Renal pelvis (tissue), 4 donors: ENCODE data around the gene KCNQ2. TPM values are rescaled to one million over a fixed set of nuclear protein-coding genes. Genes with fewer than 3 reads are reported as not detected.
A peak's percentile ranks its signal among the peaks of the same experiment; 100 is the strongest.

ENCODE experiments used
- DNase-seq: peaks from one replicate; pipeline ENCODE4 v3.0.0-alpha.2; 2013
- polyA plus RNA-seq, 3 donors: library from polyadenylated mRNA; unstranded; fragments of 120-200 nt; gene quantifications; one replicate each; pipeline ENCODE4 v1.2.1, GENCODE V29; 2013; ENCODE audit not compliant: insufficient read length in 3 of 3

Gene KCNQ2
- polyA plus RNA-seq, 3 donors: 7.1 to 8.9 (median 8.1) TPM

DNA sequence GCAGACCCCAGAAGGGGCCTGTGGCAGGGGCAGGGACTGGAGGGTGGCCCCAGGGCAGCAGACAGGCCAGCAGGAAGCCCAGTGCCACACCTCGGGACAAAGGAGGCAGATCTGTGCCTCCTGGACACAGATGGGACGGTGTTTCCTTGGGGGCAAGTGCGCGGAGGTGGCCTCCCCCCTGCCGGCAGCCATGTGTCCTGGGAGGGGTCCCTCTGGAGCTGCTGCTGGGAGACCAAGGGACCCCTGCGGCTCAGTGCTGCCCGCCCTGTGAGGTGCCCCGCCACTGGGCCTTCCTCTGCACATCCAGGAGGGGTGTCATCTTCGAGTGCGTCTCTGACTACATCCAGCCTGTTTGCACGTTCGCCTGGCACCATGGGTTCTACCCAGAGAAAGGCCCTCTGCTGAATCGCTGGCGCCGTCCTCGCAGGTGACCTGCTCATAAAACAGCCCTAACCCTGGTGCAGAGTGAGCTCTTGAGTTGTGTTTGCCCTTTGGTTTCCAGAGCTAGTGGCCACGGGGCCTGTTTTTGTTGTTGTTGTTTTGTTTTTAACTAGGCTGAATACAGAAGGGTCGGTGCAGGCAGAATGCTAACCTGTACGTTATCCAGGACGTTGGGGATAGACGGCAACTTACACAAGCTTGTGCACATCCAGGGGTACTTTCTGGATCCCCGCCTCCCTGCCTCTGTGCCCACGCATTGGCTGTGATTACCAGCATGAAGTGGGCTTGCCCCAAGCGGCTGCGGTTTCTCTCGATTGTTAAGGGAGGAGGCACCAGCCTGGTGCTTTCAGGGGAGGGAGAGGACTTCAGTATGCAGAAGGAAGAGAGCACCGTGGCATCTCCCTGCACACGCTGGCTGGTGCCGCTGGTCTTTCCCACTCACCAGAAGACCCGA, 1.3 kb upstream of the KCNQ2 start:
- no peak for DNase-seq

DNA sequence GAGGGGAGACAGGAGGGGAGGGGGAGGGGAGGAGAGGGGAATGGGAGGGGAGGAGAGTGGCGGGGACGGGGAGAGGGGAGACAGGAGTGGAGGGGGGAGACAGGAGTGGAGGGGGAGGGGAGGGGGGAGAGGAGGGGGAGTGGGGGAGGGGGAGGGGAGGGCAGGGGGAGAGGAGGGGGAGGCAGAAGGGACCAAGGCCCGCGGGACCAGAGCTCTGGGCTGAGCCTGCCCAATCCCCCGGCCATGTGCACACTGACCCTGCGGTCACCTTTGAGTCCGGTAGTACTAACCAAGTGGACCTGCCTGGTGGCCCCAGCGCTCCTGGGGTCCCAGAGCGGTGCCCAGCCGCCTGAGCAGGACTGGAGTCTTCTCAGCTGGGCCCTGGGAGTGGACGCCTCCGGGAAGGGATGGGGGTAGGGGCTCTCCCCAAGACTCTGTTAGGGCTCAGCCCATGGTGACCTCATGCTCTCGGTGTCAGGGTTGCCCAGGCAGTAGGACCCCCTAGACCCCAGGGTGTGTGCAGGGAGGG, 471 bp upstream of the KCNQ2 start:
- DNase-seq: no peak

DNA sequence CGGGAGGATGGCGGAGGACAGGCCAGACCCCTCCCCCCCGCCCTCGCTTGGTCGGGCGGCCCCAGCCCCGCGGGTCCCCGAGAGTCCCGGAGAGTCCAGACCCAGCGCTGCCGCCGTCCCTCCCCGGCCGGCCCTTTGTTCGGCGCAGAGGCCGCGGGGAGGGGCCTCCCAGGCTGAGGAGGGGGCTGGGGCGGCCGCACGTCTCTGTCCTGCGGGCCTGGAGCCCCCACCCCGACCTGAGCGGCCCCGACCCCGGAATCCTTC, 806 bp downstream of the KCNQ2 start:
- DNase-seq: no peak

DNA sequence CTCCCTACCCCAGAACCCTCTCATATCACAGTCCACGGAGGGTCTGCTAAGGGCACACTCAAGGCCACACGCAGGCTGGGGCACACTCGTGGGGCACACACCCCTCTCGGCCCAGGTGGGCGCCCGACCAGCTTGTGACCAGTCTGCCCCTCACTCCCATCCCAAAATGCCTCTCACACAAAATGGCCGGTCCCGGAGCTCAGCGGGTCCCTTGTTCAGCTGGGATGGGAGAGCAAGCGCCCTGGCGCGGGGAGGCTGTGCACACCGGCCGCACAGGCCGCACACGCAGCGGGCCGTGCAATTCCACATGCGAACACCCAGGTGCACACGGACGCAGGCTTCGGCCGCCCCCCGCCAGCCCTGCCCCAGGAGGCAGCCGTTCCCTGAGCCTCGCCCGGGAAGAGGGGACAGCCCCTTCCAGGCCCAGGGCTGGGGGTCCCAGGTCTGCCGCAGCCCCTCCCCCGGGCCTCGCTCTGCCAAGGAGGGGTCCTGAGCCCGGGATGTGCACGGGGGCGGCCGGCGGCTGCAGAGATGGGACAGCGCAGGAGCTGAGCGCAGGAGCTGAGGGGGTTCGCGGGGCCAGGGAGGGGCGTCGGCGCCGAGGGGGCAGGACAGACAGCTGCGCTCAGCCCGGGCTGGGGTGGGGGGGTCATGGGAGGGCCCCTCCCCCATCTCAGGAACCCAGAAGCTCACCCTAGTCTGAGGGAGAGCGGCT, 1.3 kb downstream of the KCNQ2 start:
- no peak for DNase-seq

DNA sequence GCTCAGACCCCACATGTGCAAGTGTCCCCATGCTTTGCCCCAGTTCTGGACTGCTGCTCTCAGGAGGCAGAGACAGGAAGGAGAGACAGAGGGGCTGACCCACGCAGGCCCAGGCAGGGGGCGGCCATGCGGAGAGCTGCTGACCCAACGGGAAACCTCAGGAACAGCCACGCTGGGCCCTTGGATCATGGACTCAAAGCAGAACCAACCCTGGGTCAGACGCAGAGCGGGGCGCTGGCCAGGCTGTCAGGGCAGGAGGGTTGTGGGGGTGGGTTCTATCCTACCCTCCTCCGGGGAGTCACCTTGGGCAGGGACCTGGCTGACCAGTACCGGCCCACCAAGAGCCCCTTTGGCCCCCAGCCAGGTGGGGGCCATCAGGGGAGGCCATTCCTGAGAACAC, 2.0 kb downstream of the KCNQ2 start:
- no peak for DNase-seq

DNA sequence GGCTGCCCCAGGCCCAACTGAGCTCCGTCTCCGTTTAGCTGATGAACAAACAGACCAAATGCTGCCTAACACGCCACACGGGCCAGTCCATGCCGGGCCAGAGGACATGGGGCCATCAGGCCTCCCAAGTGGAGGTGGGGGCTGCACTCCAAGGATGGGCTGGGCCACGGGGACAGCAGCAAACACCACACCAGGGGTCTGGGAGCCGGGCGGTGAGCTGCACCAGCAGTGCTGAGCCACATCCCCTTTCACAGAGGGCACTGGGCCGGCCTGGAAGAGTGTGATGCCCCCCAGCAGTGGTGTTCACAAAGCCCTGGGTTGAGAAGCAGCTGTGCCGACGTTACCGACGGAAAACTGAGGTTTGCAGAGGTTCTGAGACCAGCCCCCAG, 2.7 kb downstream of the KCNQ2 start:
- no peak for DNase-seq

DNA sequence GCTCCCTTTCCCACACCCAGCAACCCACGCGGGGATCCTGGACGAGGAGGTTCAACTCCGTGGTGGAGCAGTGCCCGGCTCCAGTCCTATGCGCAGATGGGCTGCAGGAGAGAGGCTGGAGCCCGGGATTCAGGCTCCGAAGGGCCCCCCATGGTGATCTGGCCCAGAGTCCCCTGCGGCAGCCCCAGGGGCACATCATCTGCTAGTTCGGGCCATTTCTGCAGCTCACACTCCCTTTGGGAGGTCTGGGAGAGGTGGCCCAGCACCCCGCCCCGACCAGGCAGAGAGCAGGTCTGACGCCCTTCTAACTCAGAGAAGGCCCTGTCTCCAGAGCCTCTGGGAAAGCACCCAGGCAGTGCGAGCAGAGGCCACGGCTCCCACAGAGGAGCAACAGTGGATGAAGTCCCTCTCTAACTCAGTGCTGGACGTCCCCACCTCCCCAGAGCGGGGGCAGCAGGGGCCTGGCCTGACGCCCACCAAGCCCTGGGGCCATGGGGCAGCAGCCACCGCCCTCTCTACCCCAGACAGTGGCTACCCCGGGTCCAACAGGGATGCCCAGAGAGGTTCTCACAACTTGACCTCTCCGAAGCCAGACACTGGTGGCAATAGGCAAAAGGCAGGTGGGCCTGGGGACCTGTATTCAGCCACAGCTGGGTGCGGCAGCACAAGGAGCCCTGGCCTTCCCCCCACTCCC, 3.3 kb downstream of the KCNQ2 start:
- DNase-seq: no peak

DNA sequence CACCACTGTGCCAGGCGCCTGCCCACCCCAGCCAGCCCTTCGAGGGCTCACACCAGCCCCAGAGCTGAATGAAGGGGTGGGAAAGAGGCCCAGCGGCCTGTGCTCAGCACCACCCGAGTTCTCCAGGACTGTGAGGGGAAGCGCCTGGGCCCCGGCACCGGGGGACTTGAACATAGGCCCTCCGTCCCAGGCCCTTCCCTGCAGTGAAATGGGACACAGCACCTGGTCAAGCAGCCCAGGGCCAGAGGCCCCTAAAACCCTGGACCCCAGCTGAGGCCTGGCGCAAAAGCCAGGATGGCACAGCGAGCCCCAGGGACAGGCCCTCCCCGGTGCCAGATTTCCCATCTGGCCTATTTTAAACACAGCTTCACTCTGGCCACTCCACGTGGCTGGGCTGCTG, 4.0 kb downstream of the KCNQ2 start:
- DNase-seq: no peak

DNA sequence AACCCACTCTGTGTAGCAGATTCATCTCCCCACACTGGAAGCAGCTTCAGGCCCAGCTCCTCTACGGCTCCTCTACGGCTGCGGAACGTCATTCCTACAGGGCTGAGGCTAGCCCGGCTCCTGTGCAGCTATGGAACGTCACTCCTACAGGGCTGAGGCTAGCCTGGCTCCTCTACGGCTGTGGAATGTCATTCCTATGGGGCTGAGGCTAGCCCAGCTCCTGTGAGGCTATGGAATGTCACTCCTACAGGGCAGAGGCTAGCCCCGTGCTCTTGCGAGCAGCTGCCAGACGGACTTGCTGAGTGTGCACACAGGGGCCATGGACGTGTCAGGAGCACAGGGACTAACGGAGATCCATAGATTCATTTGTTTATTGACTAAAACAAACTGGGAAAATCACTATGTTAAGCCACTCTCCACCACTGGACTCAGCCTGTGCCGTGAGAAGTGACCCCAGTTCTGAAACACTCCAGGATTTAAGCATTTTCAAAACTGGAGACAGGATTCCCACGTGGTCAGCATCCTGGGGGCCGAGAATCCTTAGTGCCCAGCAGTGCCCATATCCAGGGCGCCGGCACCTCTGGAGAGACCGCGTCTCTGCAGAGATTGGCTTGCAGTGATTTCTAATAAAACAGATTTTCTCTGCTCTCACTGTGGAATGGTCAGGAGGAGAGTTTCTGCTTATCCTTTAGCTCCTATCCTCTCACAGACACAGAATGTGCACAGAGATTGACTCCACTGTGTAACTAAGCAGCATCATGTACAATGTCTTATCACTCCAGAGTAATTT, 5.0 kb downstream of the KCNQ2 start:
- DNase-seq: no peak

DNA sequence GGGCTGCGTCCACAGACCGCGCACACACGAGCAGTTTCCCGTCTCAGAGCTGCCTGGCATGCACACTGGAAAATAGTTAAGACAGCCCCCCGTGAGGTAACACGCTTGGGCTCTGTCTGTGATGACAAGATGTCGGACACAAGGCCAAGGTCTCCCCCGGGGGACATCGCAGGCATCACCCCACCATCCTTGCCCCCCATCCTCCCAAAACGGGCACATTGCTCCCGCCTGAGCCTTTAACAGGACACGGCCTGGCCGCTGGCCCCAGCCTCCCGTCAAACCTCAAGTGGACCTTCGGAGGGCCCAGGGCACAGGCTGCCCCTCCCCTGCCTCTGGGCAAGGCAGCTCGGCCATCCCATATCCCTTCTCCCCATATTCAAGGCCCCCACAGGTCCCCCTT, 5.6 kb downstream of the KCNQ2 start:
- no peak for DNase-seq

DNA sequence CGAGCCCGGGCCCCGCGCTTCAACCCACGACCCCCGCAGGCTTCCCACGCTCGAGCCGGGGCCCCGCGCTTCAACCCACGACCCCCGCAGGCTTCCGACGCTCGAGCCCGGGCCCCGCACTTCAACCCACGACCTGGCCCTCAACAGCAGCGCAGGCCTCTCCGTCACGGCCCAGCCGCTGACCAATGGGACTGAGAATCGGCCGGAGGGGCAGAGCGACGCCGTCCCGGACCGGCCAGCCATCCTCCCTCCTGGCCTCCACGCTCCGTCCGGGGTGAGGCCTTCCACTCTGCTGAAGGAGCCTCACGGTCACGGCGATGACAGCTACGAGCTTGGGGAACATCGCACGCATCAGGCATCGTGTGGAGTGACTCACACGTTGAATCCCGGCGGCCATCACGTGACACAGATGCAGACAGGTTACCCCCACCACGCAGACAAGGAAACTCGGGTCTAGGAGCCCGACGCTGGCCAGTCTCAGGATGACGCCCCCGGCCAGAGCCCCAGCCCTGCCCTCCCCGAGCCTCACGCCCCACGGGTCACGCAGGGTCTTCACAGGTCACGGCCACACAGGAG, 6.1 kb downstream of the KCNQ2 start:
- DNase-seq: no peak

DNA sequence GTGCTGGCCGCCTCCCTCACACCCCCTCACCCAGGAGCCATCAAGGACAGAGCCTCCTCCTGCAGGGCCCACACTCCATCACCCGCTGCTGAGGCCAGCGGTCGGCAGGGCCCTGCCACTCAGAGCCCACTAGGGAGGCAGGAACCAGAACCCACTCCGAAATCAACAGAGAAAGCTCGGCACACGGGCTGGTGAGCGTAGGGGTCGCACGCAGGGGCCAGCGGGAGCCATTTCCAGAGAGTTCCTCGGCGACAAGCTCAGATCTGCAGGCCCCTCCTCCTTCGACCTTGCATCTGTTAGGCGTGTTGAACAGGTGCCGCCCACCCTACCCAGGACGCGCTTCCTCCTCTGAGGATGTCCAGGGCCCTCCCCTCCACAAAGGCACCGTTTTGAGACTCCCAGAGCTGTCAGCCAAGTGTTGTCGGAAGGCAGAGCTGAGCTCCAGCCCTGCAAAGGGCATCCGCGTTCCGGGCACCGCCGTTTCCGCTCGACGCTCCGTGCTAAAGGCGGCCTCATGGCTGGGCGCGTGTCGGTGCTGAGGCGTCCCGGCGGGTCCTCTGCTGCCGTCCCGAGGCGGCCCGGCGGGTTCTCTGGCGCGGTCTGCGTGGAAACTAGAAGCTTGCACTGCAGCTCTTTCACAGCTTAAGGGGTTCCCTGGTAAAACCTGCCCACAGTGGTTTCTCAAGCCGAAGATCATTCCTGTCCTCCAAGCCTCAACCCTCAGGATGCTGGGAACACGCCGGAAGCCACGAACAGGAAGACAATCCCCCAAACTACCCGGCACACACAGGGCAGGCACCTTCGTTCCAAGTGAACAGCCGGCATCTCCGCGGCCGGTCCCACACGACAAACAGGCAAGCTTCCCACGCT, 6.8 kb downstream of the KCNQ2 start:
- no peak for DNase-seq

DNA sequence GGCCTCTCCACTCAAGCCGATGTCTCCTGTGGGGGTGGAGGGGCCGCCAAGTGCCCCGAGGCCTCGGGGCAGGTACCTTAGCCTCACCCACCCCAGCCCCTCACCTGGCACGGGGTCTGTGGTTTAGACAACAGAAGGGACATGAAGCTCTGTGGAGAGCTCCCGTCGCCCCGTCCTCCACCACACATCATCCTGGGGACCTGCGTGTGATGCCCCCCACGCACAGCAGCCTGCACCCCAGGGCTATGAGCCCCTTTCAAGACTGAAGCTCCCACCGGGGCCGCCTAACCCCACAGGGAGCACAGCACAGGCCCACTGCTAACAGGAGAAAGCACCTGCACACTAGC, 8.2 kb downstream of the KCNQ2 start:
- DNase-seq: no peak

DNA sequence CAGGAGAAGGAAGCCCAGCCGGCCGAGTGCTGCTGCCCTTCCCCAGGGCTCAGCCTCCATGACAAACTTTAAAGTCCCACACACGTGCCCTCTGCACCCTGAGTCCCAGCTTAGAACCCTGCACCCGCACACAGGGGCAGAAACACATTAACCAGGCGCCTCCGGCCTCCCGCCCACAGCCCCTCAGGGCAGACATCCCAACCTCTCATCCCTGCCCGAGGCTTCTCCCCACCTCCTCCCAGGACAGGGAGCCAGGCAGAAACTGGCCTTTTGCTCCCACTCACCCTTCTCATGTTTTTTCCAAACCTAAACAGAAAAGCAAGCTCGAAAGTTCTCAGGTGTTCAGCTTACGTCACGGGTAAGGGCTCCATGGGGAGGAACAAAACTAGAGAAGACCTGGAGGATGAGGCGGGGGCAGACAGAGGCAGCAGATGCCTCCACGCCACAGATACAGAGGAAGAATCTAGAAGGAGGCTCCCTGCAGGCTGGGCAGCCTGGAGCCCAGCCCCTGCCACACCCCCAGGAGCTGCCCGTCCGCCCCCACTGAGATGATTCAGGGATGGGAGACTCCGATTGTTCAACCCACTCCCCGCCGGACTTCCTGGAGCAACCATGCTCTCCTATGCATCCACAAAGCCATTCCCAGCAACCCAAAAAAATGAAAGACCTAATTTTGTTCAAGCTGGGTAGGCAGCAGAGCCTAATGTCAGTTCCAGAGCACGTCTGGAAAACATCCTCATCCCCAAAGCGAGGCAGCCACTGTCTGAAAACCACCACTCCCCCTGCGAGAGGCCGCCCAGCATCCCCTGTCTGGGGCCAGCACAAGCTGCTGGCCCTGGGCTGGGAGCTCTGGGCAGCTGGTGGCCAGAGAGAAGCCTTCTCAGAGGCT, 8.8 kb downstream of the KCNQ2 start:
- no peak for DNase-seq

DNA sequence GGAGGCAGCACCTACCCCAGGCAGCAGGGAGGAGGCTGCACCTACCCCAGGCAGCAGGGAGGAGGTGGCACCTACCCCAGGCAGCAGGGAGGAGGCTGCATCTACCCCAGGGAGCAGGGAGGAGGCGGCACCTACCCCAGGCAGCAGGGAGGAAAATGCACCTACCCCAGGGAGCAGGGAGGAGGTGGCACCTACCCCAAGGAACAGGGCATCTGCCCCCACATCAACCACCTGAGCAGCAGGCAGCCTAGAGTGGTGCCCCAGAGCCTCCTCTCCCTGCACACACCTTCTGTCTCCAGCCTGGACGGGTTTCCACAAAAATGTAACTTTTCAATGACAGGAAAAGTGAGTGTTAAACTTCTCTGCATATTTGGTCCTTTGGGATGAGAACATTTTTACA, 10.2 kb downstream of the KCNQ2 start:
- DNase-seq: no peak

DNA sequence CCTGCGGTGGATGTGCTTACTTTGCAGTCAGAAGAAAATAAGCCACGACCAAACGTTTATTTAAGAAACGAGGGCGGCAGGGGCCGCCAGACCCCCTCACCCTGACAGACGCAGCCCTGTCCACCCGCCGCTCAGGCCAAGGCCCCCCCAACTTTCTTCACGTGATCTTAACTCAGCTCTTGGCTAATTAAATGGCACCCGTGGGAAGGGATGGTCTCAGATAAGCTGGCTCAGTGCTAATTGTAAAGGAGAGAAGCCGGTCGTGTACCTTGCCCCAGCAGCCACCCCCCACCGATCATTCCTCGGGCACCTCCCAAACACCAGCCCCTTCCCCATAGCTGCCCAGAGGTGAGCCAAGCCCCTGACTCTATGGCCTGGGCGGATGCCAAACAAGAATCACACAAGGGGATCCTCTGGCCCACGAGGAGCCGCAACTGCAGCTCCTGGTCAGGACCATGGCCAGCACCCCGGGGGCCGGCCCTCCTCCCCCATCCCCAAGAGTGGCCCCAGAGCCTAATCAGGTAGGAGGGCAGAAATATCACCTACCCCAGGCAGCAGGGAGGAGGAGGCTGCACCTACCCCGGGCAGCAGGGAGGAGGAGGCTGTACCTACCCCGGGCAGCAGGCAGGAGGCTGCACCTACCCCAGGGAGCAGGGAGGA, 11.2 kb downstream of the KCNQ2 start:
- peak; percentile 48 for DNase-seq

DNA sequence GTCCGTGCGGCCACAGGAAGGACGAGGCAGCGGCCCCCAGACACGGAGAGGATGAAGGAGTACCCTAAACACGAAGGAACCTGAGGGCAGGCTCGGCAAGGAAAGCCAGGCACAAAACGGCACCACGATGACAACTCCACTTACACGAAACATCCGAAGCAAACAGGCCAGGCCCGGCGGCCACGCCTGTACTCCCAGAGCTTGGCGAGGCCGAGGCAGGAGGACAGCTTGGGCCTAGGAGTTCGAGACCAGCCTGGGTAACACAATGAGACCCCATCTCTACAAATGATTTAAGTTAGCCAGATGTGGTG, 13.4 kb downstream of the KCNQ2 start:
- no peak for DNase-seq

DNA sequence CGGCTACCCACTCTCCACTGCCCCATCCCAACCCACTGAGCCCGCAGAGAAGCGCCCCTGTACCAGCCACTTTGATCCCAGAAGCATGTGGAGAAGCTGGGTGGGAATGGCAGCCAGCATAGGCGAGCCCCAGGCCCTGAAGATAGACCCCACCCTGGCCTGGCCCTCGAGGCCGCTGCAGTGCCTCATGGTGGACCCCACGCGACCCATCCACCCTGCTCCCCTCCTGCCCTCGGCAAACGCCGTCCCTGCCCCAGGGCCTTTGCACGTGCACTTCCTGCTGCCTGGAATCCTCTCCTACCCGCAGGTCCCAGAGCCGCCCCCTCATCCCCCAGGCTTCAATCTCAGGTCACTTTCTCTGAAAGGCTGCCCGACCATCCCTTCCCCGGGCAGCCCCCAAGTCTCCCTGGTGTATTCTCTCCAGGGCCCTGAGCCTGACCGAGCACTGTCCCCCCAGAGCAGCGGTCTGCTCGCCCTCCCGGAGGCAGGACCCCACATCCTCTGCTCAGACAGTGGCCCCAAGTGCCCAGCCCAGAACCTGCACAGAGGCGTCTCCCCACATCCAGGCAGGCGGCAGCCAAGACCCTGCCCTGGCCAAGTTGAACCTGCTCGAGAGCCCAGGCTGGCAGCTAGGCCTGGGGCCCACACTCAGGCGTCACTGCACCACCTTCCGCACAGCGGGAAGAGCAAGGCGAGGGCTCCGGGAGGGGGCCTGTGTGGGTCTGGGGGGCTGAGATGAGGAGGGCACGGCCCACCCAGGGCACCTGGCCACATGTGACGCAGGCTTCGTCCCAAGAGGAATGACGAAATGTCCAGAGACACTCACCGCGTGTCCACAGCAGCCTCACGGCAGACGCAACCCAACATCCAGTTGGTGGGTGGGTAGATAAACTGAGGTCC, 14.0 kb downstream of the KCNQ2 start:
- DNase-seq: no peak
